HG03060 (cell line): ENCODE data around the gene CYP19A1.

Experiments
- ATAC-seq: cut with Tn5 transposase; IDR thresholded peaks from one replicate; pipeline ENCODE4 v1.9.1; 2021; ENCODE audit warnings: low read depth, moderate number of reproducible peaks; ENCODE audit not compliant: unreplicated experiment

Gene CYP19A1

GRCh38 chr15:51338496-51338895 is at the start of gene CYP19A1:
Gene CYP19A1 (minus strand): TSS chr15:51338596. CDS start chr15:51242912, 95,684 bp downstream.
- no peak for ATAC-seq

DNA sequence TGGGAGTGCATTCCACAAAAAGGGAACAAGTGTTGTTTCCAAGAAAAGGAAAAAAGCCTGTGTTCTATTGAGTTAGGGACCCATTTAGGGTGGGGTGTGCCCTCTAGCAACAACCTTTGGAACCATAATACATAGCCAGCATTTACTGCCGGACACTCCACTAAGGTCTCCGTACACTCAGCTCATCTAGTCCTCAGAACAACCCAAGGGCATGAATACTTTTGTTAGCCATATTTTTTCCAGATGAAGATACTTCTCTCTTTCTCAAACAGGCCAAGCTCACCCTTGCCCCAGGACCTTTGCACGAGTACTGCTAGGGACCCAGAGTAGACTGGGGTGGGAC is 49.3 kb upstream of the CYP19A1 start:
- ATAC-seq, result no peak

GRCh38 chr15:51386960-51387698 is 48.7 kb upstream of the CYP19A1 start:
- ATAC-seq, result no peak

DNA sequence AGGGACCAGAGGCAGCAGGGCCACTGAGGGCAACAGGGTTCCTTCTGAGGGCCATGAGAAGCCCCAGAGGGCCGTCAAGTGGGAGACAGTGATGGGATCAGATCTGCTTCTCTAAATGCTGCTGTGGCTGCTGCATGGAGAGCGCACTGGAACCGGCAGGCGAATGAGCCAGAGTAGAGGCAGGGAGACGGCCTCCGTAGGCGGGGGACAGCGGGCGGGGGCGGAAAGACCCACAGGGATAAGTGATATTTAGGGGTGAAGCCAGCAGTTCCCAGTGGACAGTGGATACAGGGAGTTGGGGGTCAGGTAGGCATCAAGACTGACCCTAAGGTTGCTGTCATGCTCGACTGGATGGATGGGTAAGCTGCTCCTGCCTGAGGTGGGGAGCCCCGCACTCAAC is 48.1 kb upstream of the CYP19A1 start:
- no peak for ATAC-seq

- ATAC-seq, result no peak
These were observed 47.6 kb upstream of the CYP19A1 start for GRCh38 chr15:51386029-51386428.

DNA sequence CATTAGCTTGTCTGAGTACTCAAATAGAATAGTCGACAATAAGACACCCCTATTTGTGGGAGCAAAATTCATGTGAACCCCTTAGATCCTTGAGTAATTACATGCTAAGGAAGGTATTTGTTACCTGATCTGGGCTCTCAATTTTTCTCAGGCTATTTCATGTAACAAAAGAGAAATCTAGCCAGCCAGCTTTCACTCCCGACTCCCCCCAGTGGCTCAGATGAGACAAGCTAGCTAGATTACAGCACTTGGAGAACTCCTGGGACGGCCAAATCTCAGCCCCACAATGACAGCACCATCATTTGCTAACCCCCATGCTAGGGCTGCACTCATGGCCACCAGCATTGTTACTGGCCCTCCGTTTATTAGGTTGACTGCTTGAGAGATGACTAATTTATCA is 44.4 kb upstream of the CYP19A1 start:
- ATAC-seq, result no peak

- peak; percentile 45 for ATAC-seq
These were observed 42.8 kb upstream of the CYP19A1 start for GRCh38 chr15:51380999-51381806.

DNA sequence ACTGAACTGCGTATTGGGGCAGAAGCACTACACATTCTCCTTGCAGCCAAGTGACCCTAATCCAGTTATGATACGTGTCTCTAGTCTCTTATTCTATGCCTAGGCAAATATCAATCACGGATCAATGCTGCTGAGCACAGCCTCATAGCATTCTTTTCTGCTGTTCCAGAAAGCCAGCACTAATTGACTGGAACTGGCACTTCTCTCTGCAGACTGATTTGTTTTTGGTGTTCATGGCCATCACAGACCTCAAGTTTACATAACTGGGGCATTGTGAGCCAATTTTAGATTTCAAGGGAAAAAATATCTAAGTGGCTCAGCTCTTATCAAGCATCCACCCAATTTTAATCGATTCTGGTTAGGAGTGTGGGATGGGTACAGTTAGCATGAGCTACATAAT is 41.0 kb upstream of the CYP19A1 start:
- ATAC-seq, result no peak

- no peak for ATAC-seq
These were observed 40.0 kb upstream of the CYP19A1 start for GRCh38 chr15:51378406-51378805.

- ATAC-seq, result no peak
These were observed 38.8 kb upstream of the CYP19A1 start for GRCh38 chr15:51377038-51377786.

DNA sequence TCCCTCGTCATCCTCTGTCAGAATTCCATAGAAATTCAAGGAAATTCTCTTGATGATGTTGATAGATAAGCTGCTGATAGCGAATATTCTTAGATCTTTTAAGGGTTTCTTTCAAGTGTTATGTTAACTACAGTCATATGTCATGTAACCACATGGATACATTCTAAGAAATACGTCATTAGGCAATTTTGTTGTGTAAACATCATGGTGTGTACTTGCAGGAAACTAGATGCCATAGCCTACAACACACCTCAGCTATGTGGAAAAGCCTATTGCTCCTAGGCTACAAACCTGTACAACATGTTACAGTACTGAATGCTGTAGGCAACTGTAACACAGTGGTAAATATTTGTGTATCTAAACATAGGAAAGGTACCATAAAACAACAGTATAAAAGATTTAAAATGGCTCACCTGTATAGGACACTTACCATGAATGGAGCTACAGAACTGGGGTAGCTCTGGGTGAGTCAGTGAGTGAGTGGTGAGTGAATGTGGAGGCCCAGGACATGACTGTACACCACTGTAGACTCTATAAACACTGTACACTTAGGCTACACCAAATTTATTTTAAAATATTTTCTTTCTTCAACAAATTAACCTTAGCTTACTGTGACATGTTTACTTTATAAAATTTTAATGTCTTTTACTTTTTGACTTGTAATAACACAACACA is 37.7 kb upstream of the CYP19A1 start:
- ATAC-seq, result no peak

GRCh38 chr15:51374131-51374530 is 35.7 kb upstream of the CYP19A1 start:
- ATAC-seq, result no peak

- no peak for ATAC-seq
These were observed 32.9 kb upstream of the CYP19A1 start for GRCh38 chr15:51371266-51371665.

GRCh38 chr15:51369451-51369761 is 31.0 kb upstream of the CYP19A1 start:
- ATAC-seq, result no peak

DNA sequence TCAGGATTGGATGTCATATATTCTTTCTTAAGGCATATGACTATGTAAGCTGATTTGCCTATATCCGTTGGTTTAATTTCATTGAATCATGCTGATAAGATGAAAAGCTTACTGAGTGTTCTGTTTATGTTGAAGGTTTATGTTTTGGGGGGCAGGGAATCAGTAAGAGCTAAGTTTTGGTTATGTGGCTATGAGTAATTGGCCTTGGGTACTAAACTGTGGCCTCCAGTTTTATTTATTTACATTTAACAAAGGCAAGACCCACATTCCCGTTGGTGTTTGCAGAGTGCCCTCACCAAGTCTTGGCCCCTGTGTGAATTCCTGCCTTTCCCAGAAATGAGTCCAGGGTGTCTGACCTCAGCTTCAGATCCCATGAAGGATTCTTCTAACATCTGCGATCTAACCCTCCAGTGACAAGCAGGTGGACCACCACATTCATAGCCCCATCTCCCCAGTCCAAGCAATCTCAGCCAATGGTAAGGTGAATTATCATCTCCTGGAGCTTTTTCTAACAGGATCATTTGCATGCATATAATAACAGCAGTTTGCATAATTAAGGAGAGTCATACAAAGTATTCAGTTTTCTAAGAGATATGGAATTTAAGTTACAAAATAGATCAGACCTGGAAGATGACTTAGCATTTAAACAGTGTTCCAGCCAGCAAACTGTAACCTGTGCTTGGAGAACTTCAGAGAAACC is 30.5 kb upstream of the CYP19A1 start:
- ATAC-seq, result no peak

DNA sequence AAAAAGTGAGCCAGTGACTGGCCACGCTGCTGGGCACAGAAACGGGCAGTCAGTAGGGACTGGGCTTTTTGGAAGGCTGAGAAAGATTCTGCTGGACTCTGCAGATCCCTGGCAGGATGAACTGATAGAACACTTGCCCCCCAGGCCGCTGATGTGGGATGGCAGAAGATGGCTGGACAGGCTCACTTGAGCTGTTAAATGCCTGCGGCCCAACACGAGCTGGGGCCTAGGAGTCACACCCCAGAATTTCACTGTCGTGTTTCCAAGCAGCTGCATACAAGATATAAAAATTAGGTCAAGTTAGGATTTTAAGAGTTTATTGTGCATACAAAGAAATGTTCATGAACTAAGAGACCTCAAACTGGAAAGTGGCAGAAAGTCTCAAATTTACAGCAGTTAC is 29.9 kb upstream of the CYP19A1 start:
- no peak for ATAC-seq

DNA sequence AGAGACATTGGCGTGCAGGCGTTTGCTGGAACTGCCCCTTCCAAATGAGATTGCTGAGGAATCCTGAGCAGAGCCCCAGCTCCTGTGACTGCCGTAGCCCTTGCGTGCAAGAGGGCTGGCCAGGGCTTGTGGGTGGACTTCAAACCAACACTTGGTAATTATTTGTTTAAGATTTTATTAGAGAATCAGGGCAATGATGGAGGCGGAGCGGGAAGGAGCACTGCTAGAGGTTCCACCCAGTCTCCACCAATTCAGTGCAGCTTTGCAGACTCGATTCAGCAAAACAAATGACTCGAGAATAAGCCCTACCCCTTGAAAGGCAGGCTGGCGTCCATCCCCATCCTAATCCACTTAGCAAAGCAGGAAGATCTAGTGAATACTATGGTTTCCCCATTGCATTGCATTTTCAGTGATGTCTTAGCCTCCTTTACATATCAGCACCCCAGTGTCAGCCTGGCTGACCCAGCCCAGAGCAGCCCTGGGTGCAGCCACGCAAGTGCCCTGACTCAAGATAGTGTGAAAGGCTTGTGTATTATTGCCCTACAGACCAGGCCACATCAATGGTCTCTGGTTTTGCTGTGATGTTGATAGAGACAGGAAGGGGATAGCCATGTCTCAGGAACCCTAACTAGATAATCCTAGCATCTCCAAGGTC is 29.1 kb upstream of the CYP19A1 start:
- no peak for ATAC-seq

- no peak for ATAC-seq
These were observed 28.5 kb upstream of the CYP19A1 start for GRCh38 chr15:51366920-51367319.

GRCh38 chr15:51366071-51366470 is 27.7 kb upstream of the CYP19A1 start:
- no peak for ATAC-seq

DNA sequence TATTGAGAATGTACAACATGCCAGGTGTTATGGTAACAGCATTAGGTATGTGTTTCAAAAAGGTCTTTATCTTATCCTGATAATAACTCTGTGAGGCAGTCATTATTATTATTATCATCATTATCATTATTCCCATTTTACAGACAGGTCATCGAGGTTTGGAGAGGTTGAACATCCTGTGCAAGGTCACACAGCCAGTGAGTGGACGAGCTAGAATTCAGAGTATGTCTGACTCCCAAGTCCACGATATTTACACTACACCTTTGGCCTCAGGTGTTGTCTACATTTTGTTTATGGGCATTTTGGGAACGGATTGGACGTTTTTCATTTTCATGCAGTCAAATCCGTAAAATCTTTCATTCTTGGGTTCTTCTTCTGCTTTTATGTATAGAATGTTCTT is 27.0 kb upstream of the CYP19A1 start:
- no peak for ATAC-seq
